Measurements from ENCODE around the gene GLI3.

GLI3 gene

GRCh38 chr7:42035210-42035609 lies 201.8 kb downstream of the GLI3 start:
- no peaks in the 10 kb centered on the region; the same call in 1 of the 2 replicates for H3K27me3 ChIP-seq (replicated peaks; ENCODE audit: control insufficient read depth, insufficient read depth, low read length)
- no peaks in the 10 kb centered on the region for H3K36me3 ChIP-seq (ENCODE audit: control insufficient read depth, insufficient read depth, low read length)
- no peak for DNase-seq (ENCODE audit: extremely low read depth, insufficient read length)
- no peak overlapping the region for H3K4me3 ChIP-seq (replicated peaks; ENCODE audit: low read depth, low read length)
- TF ChIP-seq CTCF (IDR thresholded peaks at IDR 0.05; ENCODE audit: insufficient read depth, low read length, poor library complexity, severe bottlenecking): no peak

- DNase-seq (ENCODE audit: extremely low read depth, insufficient read length): no peak
- TF ChIP-seq CTCF (IDR thresholded peaks at IDR 0.05; ENCODE audit: insufficient read depth, low read length, poor library complexity, severe bottlenecking): no peak
- Histone ChIP-seq H3K4me3 (replicated peaks; ENCODE audit: low read depth, low read length) (no peak overlapping the region), H3K36me3 (ENCODE audit: control insufficient read depth, insufficient read depth, low read length) (no peaks in the 10 kb centered on the region), H3K27me3 (replicated peaks; ENCODE audit: control insufficient read depth, insufficient read depth, low read length) (no peaks in the 10 kb centered on the region; the same call in none of the 2 replicates)
Observed at GRCh38 chr7:42033480-42033879, 203.5 kb downstream of the GLI3 start.

- no peak for TF ChIP-seq CTCF (IDR thresholded peaks at IDR 0.05; ENCODE audit: insufficient read depth, low read length, poor library complexity, severe bottlenecking)
- no peaks in the 10 kb centered on the region; the same call in 1 of the 2 replicates for H3K27me3 ChIP-seq (replicated peaks; ENCODE audit: control insufficient read depth, insufficient read depth, low read length)
- DNase-seq (ENCODE audit: extremely low read depth, insufficient read length): no peak
- H3K36me3 ChIP-seq (ENCODE audit: control insufficient read depth, insufficient read depth, low read length): no peaks in the 10 kb centered on the region
- H3K4me3 ChIP-seq (replicated peaks; ENCODE audit: low read depth, low read length): no peak overlapping the region
Observed at GRCh38 chr7:42029405-42029804, 207.6 kb downstream of the GLI3 start.

- Histone ChIP-seq H3K4me3 (replicated peaks; ENCODE audit: low read depth, low read length) (no peak overlapping the region), H3K27me3 (replicated peaks; ENCODE audit: control insufficient read depth, insufficient read depth, low read length) (no peaks in the 10 kb centered on the region; the same call in 1 of the 2 replicates), H3K36me3 (ENCODE audit: control insufficient read depth, insufficient read depth, low read length) (no peaks in the 10 kb centered on the region)
- TF ChIP-seq CTCF (IDR thresholded peaks at IDR 0.05; ENCODE audit: insufficient read depth, low read length, poor library complexity, severe bottlenecking): no peak
- DNase-seq (ENCODE audit: extremely low read depth, insufficient read length): no peak
Observed at GRCh38 chr7:42027521-42027920, 209.5 kb downstream of the GLI3 start.

GRCh38 chr7:42026622-42027197 lies 210.3 kb downstream of the GLI3 start:
- TF ChIP-seq CTCF (IDR thresholded peaks at IDR 0.05; ENCODE audit: insufficient read depth, low read length, poor library complexity, severe bottlenecking): no peak
- no peaks in the 10 kb centered on the region for H3K36me3 ChIP-seq (ENCODE audit: control insufficient read depth, insufficient read depth, low read length)

More at GRCh38 chr7:42026622-42027197, 210.3 kb downstream of the GLI3 start:
- Histone ChIP-seq H3K27me3 (replicated peaks; ENCODE audit: control insufficient read depth, insufficient read depth, low read length) (no peaks in the 10 kb centered on the region; the same call in 1 of the 2 replicates), H3K4me3 (replicated peaks; ENCODE audit: low read depth, low read length) (no peak overlapping the region)
- DNase-seq (ENCODE audit: extremely low read depth, insufficient read length): no peak

Measured in GM06990 (cell line).